GM12891 (cell line): Measurements from ENCODE around the gene TSPAN9.

ENCODE experiments used
- POLR2A ChIP-seq: IDR thresholded peaks from 2 replicates; pipeline ENCODE4 v1.6.1; 2011; ENCODE audit warnings: low read depth, low read length, control low read depth
- POLR2AphosphoS5 ChIP-seq: IDR thresholded peaks from 2 replicates; pipeline ENCODE4 v1.6.1; 2011; ENCODE audit warnings: low read depth, low read length, control low read depth

DNA sequence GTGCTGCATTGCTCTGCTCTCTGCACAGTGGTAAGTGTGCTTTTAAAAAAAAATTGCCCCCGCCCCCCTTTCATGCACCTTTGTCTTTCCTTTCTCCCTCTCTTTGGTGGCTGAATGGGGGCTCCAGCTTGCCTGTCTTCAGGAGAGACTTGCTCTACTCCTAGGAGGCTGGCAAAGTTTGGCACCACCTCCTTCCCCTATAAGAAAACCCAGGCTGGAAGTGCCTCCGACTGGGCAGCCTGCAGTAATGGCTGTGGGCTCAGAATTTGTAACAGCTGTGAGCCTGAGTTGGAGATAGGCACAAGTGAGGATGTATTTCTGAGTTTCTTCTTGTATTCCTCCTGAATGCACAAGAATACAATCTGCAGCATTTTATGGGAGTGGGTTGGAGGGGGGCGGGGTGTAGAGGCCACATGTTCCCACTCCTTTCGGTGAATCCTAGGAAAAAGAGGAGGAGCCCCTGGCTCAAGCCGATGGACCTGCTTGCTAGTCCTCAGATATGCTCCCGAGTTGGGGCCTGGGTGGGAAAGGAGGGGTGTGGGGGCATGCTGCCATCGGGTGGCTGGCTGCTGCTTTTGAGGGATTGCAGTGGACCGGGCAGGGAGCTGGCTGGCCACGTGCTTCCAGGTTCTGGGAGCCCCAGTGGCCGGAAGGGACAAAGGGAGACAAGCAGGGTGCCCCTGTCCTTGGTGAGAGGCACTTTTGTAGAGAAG lies 124.3 kb downstream of the TSPAN9 start:
- TF ChIP-seq POLR2AphosphoS5 (no peak), POLR2A (no peak)
